22Rv1 (cell line): ENCODE data around the gene DAB1.

Source experiments
- H3K27ac ChIP-seq: fragments of 450-650 bp; 2 replicates; pipeline ENCODE4 v1.5.1; 2017
- ZFX ChIP-seq: fragments of 450-650 bp; IDR thresholded peaks from 2 replicates; pipeline ENCODE4 v1.6.1; 2017; ENCODE audit warnings: antibody characterized with exemption, borderline replicate concordance
- TF ChIP-seq, protein P1 (sequence below): fragments of 450-650 bp; IDR thresholded peaks from 2 replicates; pipeline ENCODE4 v1.5.1; 2017; ENCODE audit warnings: mild to moderate bottlenecking

The DAB1 gene

DNA sequence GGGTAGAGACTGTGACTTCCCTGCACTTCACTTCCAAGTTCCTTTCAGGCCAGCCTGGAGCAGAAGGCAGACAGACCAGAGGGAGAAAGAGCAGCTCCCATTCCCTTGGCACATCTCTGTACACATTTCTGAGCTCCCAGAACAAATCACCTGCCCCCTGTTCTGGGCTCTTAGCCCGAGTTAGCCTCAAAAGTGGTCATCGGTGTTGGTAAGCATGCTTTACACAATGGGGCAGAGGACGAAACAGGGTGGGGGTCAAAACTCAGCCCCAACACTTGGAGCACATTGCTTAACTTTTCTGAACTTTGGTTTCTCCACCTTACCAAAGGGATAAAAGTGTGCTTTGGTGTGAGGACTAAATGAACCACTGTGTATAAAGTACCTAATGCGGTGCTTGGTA is 98.7 kb downstream of the DAB1 start:
- no peak overlapping the region for H3K27ac ChIP-seq
- TF ChIP-seq, protein P1, sequence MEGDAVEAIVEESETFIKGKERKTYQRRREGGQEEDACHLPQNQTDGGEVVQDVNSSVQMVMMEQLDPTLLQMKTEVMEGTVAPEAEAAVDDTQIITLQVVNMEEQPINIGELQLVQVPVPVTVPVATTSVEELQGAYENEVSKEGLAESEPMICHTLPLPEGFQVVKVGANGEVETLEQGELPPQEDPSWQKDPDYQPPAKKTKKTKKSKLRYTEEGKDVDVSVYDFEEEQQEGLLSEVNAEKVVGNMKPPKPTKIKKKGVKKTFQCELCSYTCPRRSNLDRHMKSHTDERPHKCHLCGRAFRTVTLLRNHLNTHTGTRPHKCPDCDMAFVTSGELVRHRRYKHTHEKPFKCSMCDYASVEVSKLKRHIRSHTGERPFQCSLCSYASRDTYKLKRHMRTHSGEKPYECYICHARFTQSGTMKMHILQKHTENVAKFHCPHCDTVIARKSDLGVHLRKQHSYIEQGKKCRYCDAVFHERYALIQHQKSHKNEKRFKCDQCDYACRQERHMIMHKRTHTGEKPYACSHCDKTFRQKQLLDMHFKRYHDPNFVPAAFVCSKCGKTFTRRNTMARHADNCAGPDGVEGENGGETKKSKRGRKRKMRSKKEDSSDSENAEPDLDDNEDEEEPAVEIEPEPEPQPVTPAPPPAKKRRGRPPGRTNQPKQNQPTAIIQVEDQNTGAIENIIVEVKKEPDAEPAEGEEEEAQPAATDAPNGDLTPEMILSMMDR: no peak
- TF ChIP-seq ZFX: no peak

DNA sequence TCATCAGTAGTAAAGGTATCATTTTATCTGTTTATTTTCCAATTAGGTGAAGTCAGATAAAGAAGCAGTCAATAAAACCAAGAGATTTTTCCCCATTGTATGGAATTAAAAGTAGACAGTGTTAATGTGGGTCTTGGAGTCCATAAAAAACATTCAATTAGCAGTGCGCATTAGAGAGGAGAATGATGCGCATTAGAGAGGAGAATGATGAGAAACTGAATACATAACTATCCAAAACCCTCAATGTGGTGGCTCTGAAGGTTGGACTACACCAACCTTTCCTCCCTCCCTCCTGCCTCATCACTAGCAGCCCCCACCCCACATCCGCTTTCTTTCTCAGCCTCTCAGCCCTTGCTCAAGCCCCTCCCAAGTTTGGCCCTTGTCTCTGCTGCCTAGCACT is 99.5 kb downstream of the DAB1 start:
- H3K27ac ChIP-seq: no peak overlapping the region
- no peak for TF ChIP-seq ZFX
- TF ChIP-seq, protein P1: no peak

DNA sequence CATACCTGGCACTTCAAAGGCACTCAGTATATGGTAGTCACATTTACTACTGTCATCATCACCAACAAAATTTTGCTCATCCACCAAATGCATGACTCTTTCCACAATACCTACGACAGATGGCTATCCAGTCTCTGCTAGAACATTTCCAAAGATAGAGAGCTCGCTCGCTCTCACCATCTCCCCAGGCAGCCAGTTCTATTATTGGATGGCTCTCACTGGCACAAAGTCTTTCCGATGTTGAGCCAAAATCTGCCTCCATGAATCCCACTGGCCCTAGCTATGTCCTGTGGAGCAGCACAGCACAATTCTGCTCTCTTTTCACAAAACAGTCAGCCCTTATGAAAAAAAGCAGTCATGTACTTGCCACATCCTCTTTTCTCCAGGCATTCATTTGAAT is 102.1 kb downstream of the DAB1 start:
- H3K27ac ChIP-seq: no peak overlapping the region
- TF ChIP-seq ZFX: no peak
- TF ChIP-seq, protein P1: no peak

DNA sequence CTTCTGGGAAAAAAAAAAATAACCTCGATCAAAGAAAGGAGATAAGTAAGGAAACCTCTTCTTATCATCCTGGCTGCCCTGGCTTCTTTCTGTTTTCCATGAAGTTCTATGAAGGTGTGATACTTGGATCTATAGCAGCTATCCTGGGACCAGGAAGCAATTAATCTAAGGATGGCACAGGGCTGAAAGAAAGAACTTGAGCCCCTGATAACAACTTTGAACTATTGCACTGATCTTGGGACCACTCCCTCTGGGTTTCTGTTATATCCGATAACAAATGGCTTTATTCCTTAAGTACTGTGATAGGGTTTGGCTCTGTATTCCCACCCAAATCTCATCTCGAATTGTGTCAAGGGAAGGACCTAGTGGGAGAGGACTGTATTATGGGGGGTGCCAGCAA is 104.1 kb downstream of the DAB1 start:
- TF ChIP-seq, protein P1: no peak
- no peak for TF ChIP-seq ZFX
- H3K27ac ChIP-seq: no peak overlapping the region

DNA sequence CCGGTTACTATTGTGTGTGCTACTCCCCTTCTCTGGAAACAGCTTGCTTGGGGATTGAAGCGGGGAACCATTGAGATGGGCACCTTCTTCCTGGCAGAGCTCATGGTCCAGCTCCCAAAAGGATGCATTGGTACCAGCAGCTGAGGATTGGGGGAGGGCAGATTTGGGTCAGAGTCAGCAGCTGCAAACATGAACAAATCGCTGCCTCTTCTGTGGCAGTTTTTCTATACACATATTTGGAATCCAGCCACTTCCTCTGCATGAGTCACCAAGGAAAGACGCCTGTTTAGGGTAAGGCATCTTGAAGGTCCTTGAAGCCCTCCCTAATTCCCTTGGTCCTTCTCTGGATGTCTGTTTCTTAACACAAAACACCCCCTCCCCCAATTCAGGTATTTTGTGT is 104.7 kb downstream of the DAB1 start:
- TF ChIP-seq ZFX: no peak
- TF ChIP-seq, protein P1: no peak
- no peak overlapping the region for H3K27ac ChIP-seq

DNA sequence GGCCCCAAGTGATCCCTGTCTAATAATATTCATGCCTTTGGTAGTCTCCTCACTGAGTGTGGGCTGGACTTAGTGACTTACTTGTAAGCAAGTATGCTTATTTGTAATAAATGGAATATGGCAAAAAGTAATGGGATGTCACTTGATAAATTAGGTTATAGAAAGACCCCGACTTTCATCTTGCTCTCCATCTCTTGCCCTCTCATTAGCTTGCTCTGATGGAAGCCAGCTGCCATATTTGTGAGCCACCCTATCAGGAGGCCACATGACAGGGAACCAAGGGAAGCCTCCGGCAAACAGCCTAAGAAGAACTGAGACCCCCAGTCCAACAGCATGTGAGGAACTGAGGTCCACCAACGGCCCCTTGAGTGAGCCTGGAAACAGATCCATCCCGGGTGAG is 107.0 kb downstream of the DAB1 start:
- TF ChIP-seq, protein P1: no peak
- TF ChIP-seq ZFX: no peak
- H3K27ac ChIP-seq: no peak overlapping the region

DNA sequence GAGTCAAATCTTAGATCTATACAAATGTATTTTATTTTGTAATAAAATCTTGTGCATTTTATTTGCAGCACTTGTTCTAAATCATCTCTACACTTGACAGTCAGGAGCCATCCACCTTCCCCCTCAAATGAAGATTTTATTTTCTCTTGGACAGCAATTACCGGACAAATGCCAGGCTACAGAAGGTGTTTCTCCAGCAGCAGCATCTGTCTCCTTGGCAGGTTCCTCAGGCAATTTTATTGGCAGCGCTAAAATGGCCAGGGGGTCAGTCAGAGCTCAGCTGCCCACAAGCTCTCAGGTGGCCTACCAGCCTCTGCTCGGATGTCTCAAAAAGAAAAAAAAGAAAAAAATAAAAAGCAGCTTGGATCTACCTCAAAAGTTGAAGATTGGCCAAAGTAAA is 107.6 kb downstream of the DAB1 start:
- no peak for TF ChIP-seq ZFX
- TF ChIP-seq, protein P1: no peak
- no peak overlapping the region for H3K27ac ChIP-seq
